HG02852 (cell line): ENCODE measurements around the gene ANO7.

Source experiments
- ATAC-seq: cut with Tn5 transposase; IDR thresholded peaks from one replicate; pipeline ENCODE4 v1.9.1; 2021; ENCODE audit warnings: mild to moderate bottlenecking, moderate library complexity; ENCODE audit not compliant: unreplicated experiment

Gene ANO7

DNA sequence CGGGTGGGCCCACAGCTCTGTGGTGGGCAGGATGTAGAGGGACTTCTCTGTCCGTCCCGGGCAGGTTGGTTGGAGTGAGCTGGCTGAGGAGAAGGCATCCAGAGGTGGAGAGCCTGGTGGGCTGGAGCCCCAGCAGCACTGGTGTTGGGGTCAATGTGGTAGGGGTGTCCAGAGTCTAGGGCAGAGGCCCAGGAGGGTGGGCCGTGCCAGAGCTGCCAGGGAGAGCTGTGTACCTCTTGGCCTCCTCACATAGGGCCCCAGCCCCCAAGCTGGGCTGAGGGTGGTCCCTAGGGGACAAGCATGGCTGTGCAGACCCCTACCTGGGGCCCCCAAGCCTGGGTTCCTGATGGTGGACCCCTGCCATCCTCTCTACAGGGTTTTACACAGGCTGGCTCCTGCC lies 16.0 kb downstream of the ANO7 start:
- no peak for ATAC-seq

GRCh38 chr2:241205086-241205485 lies 16.6 kb downstream of the ANO7 start:
- no peak for ATAC-seq

DNA sequence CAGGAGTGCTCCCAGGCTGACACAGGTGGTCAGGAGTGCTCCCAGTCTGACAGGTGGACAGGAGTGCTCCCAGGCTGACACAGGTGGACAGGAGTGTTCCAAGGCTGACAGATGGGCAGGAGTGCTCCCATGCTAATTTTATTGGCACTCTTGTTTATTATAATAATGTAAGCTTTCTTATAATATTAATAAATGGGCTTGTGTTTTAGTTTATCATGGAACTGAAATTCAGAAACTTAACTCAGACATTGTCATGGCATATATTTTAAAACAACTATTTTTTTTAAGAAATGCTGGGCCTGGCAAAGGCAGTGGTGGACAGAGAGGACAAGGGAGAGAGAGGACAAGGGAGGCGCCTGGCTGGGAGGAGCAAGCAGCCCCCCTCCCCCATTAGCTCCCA lies 18.7 kb downstream of the ANO7 start:
- ATAC-seq: no peak

DNA sequence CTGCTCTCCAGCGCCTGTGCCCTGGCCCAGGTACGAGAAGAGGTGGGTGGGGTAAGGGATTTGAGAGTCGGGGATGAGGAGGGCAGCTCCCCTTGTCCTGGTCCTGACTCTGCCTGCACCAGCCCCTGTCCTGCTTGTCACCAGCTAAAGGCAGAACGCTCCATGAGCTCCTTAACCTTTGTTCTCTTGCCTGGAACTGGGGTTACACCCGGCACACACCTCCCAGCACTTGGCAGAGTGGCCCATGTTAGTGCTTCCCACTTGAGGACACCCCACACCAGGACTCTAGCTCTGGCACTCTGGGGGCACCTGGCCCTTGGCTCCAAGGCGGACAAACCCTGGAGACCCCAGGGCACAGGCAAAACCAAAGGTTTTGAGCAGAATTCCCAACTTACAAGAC lies 19.2 kb downstream of the ANO7 start:
- no peak for ATAC-seq

DNA sequence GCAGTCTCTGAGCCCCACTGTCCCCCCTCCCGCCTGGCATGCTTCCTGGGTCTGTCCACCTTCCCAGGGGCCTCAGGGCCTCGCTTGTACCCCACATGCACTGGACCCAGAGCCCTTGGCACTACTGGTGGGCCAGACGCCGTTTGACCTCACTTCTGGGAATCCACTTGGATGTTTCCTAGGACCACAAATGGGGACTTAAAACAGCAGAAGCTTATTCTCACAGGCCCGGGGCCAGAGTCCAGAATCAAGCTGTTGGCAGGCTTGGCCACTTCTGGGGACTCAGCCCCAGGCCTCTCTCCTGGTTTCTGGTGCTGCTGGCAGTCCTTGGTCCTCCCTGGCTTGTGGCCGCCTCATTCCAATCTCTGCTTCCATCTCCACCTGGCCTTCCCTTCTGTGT lies 19.6 kb downstream of the ANO7 start:
- ATAC-seq: no peak

DNA sequence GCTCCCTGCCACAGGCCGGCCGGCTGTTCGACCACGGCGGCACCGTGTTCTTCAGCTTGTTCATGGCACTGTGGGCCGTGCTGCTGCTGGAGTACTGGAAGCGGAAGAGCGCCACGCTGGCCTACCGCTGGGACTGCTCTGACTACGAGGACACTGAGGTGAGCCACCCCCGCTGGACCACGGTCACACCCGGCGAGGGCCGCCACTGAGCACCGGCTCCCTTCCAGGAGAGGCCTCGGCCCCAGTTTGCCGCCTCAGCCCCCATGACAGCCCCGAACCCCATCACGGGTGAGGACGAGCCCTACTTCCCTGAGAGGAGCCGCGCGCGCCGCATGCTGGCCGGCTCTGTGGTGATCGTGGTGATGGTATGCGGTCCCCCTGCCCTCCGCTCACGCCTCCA lies 20.8 kb downstream of the ANO7 start:
- no peak for ATAC-seq

DNA sequence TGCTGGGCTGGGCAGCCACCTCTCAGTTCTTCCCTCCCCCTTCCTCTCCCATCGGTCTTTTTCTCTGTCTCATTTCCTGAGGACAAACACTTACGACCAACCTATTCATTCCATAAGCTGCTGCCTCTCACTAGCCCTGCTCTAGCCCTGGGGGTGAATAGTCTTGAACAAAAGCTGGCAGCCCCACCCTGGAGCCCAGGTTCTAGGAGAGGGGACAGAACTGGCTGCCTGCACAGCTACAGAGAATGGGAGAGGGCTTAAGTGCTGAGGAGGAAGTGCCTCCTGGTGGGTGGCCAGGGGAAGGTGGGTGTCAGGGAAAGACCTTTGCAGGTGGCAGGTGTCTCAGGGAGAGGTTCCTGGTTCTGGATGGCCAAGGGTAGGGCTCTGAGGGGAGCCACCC lies 22.8 kb downstream of the ANO7 start:
- no peak for ATAC-seq

GRCh38 chr2:241213041-241213440 lies 24.6 kb downstream of the ANO7 start:
- ATAC-seq: no peak

- ATAC-seq: no peak
Measured at GRCh38 chr2:241213567-241213966, 25.1 kb downstream of the ANO7 start.

GRCh38 chr2:241214209-241214608 lies 25.7 kb downstream of the ANO7 start:
- ATAC-seq: no peak

DNA sequence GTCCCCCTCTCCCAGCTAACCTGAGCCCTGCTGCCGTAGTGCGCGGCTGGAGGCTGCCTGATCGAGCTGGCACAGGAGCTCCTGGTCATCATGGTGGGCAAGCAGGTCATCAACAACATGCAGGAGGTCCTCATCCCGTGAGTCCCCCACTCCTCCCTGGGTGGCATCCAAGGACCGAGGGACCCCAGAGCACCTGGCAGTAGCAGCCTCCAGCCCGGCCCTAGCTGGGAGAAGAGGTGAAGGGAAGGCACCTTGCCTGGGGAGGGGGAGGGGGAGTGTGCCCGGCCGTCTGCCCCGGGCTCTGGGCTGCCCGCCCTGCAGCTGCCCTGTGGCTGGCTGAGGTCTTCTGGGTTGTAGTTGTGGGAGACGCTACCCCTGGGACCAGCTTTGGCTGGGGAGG lies 26.3 kb downstream of the ANO7 start:
- no peak for ATAC-seq

DNA sequence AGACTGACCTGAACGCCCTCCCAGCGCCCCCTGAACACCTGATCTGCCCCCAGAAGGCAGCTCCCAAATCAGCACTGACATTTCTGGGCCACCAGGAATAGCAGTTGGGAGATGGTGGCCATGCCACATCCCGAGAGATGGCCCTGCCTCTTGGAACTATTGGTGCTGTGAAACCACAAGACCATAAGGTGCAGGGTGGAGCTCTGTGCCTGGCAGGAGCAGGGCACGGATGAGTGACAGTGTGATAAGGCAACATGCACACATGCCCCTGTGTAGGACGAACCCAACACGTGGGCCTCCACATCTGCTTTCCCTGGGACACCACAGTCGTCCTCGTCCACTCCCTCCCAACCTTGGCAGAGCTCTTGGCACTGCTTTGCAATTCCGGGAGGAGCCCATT lies 26.9 kb downstream of the ANO7 start:
- no peak for ATAC-seq

DNA sequence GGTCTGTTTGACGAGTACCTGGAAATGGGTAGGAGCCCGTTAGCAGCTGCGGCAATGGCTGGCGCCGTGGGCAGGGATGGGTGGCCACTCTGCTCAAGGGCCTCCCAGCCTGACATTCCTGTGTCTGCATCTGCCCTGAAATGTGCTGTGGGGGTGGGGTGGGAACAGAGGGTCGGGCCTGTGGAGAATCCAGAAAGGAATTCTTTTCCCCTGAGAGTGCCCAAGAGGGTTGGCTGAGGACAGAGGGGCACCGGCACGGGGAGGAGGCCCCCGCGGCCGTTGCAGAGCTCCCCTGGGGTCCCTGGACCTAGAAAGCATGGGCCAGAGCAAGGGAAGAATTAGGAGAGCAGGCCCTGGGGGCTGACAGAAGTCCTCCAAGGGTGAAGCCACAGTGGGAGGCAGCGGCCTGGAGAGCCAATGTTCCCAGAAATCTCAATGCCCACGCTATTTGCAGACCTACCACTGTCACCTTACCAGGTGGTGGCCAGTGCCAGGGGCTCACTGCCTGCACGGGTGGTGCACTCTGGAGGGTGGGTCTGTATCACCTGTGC lies 27.8 kb downstream of the ANO7 start:
- no peak for ATAC-seq

DNA sequence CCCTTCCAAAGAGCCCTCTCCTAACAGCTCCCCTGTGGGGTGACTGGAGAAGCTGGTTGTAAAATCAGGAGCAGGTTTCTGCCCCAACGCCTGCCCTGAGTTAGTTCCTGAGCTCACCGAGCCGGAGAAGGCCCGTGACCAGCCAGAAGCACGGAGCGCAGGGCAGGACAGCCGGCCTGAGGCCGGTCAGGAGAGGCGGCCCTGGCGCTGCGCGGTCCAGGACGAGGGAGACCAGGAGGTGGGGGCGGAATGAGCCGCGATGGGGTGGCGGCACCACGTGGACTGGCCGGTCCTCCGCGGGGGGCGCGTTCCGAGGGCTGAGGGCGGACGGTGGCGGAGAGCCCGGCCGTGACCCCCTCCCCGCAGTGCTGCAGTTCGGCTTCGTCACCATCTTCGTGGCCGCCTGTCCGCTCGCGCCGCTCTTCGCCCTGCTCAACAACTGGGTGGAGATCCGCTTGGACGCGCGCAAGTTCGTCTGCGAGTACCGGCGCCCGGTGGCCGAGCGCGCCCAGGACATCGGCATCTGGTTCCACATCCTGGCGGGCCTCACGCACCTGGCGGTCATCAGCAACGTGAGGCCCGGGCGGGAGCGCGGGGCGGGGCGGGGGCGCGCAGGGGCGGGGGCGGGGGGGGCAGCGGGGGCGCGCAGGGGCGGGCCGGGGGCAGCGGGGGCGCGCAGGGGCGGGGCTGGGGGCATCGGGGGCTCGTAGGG lies 29.0 kb downstream of the ANO7 start:
- ATAC-seq: peak; percentile 52

DNA sequence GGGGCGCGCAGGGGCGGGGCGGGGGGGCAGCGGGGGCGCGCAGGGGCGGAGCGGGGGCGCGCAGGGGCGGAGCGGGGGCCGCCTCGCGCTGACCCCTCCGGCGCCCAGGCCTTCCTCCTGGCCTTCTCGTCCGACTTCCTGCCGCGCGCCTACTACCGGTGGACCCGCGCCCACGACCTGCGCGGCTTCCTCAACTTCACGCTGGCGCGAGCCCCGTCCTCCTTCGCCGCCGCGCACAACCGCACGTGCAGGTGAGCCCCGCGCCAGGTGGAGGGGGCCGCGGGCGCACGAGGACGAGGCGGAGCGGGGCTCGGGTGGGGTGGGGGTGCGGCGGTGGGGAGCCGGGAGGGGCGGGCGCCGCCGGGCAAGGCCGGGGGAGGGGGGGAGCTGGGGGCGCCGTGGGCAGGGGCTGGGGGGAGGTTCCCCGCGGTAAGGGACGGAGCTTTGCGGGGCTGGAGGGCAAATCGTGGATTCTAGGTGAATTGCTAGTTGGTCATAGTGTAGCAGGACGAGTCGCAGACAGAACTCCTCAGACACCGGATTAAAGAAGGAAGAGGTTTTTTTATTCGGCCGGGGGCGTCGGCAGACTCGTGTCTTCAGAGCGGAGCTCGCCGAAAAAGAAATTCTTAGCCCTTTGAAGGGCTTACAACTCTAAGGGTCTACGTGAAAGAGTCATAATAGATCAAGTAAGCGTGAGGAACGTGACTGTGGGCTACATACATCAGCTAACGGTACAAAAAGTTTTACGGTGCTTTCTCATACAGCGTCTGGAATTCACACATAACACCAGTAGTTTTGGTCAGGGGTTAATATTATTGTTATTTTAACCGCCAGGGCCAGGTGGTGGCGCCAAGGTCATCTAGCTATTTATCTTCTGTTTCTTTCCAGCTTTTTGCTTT lies 29.9 kb downstream of the ANO7 start:
- no peak for ATAC-seq

GRCh38 chr2:241219030-241219382 lies 30.5 kb downstream of the ANO7 start:
- no peak for ATAC-seq

DNA sequence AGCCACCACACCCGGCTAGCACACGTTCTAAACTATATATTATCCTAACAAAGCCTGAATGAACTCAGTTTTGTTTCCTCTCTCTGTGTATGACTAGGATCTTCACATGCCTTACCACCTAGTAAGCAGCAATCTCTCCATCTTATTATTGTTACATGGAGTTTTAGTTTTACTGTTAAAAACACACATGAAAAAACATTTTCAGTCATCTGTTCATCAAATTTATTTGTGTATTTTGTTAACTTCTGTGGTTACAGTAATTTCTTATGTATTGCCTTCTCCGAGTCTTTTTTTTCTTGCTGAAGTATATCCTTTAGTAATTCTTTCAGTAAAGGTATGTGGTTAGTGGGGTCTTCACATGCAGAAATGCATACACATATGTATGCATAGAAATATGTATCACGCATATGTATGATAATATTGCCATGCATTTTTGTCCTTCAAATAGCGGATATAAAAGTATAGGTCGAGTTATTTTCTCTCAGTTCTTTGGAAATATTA lies 31.4 kb downstream of the ANO7 start:
- ATAC-seq: no peak

GRCh38 chr2:241223211-241224017 lies 34.9 kb downstream of the ANO7 start:
- no peak for ATAC-seq

GRCh38 chr2:241224018-241224850 lies 35.8 kb downstream of the ANO7 start:
- no peak for ATAC-seq

GRCh38 chr2:241224851-241225438 lies 36.5 kb downstream of the ANO7 start:
- ATAC-seq: no peak
